Neuronal stem cell (in vitro differentiated cells): ENCODE data around the gene TOX2.

Experiments
- DNase-seq: peaks from one replicate; pipeline ENCODE4 v3.0.0-alpha.2; 2013; ENCODE audit warnings: low spot score
- H2AFZ ChIP-seq: one replicate; pipeline ENCODE4 v1.6.1; 2013; ENCODE audit warnings: mild to moderate bottlenecking, low read length, inconsistent platforms
- H2AK5ac ChIP-seq: 2 replicates; pipeline ENCODE4 v1.6.1; 2013; ENCODE audit warnings: low read depth, mild to moderate bottlenecking, inconsistent platforms, low read length, moderate library complexity, mixed read lengths
- H2BK120ac ChIP-seq: 2 replicates; pipeline ENCODE4 v1.6.1; 2013; ENCODE audit warnings: low read depth, mild to moderate bottlenecking, inconsistent platforms, low read length, moderate library complexity, mixed read lengths
- H2BK12ac ChIP-seq: one replicate; pipeline ENCODE4 v1.6.1; 2013; ENCODE audit warnings: low read length, inconsistent platforms
- H2BK15ac ChIP-seq: 2 replicates; pipeline ENCODE4 v1.6.1; 2013; ENCODE audit warnings: mild to moderate bottlenecking, low read length, inconsistent platforms, mixed read lengths
- H2BK5ac ChIP-seq: one replicate; pipeline ENCODE4 v1.6.1; 2013; ENCODE audit warnings: inconsistent platforms, mild to moderate bottlenecking, low read length, moderate library complexity
- H3K14ac ChIP-seq: one replicate; pipeline ENCODE4 v1.6.1; 2013; ENCODE audit warnings: low read length, inconsistent platforms
- H3K18ac ChIP-seq: 2 replicates; pipeline ENCODE4 v1.6.1; 2013; ENCODE audit warnings: low read length, inconsistent platforms
- H3K23ac ChIP-seq: 2 replicates; pipeline ENCODE4 v1.6.1; 2013; ENCODE audit warnings: low read depth, mild to moderate bottlenecking, mixed read lengths, low read length, inconsistent platforms; ENCODE audit not compliant: poor library complexity
- H3K27ac ChIP-seq: replicated peaks from 3 replicates; pipeline ENCODE4 v1.5.1; 2013; ENCODE audit warnings: low read length, inconsistent platforms
- H3K27me3 ChIP-seq, 3 experiments: 2 replicates each; pipeline ENCODE4 v1.6.1; 2013; ENCODE audit warnings: low read length in 3 of 3, mild to moderate bottlenecking in 2 of 3, inconsistent platforms in 1 of 3, low read depth in 1 of 3, mixed read lengths in 1 of 3, moderate library complexity in 1 of 3; ENCODE audit not compliant: control insufficient read depth in 3 of 3, insufficient read depth in 3 of 3
- H3K36me3 ChIP-seq, 2 donors: replicated peaks in 1 of 2; 2 replicates each; pipeline ENCODE4 v1.6.1; 2013; ENCODE audit warnings: low read length in 2 of 2; ENCODE audit not compliant: control insufficient read depth in 2 of 2, insufficient read depth in 2 of 2
- H3K4ac ChIP-seq: 2 replicates; pipeline ENCODE4 v1.6.1; 2013; ENCODE audit warnings: inconsistent platforms, mild to moderate bottlenecking, low read length, moderate library complexity
- H3K4me1 ChIP-seq, 2 donors: 1 replicate in 1 of 2; 2 replicates in 1 of 2; pipeline ENCODE4 v1.6.1; 2013; ENCODE audit warnings: low read length in 2 of 2, low read depth in 1 of 2; ENCODE audit not compliant: control insufficient read depth in 2 of 2, insufficient read depth in 1 of 2
- H3K4me2 ChIP-seq: one replicate; pipeline ENCODE4 v1.6.1; 2013; ENCODE audit warnings: mild to moderate bottlenecking, low read length, inconsistent platforms; ENCODE audit not compliant: insufficient read depth, poor library complexity, severe bottlenecking
- H3K4me3 ChIP-seq, 2 donors: 2 replicates each; pipeline ENCODE4 v1.5.1; 2013; ENCODE audit warnings: low read length in 2 of 2, mild to moderate bottlenecking in 2 of 2, inconsistent platforms in 1 of 2, moderate library complexity in 1 of 2
- H3K79me1 ChIP-seq: one replicate; pipeline ENCODE4 v1.6.1; 2013; ENCODE audit warnings: low read depth, mild to moderate bottlenecking, inconsistent platforms, low read length, moderate library complexity
- H3K9ac ChIP-seq: one replicate; pipeline ENCODE4 v1.6.1; 2013; ENCODE audit warnings: mild to moderate bottlenecking, low read depth, low read length, inconsistent platforms; ENCODE audit not compliant: poor library complexity
- H3K9me3 ChIP-seq, 2 donors: replicated peaks in 1 of 2; 2 replicates each; pipeline versions ENCODE3 to v1.6.1; 2013; ENCODE audit warnings: low read length in 2 of 2, mild to moderate bottlenecking in 2 of 2, inconsistent platforms in 1 of 2, low read depth in 1 of 2, mixed read lengths in 1 of 2, moderate library complexity in 1 of 2; ENCODE audit not compliant: control insufficient read depth in 2 of 2, insufficient read depth in 1 of 2
- H4K8ac ChIP-seq: one replicate; pipeline ENCODE4 v1.6.1; 2013; ENCODE audit warnings: low read depth, mild to moderate bottlenecking, inconsistent platforms, low read length, moderate library complexity
- H4K91ac ChIP-seq: one replicate; pipeline ENCODE4 v1.6.1; 2013; ENCODE audit warnings: low read length, low read depth, mild to moderate bottlenecking, inconsistent platforms; ENCODE audit not compliant: poor library complexity
- WGBS, 2 donors: extraction: QIAGEN DNeasy Blood & Tissue Kit; methylation state at CpG; one replicate each; pipeline ENCODE4 v1.1.7; 2013; ENCODE audit warnings: missing lambda C conversion rate in 2 of 2, mixed read lengths in 1 of 2; ENCODE audit not compliant: insufficient read length in 2 of 2, insufficient replicate concordance in 1 of 2; ENCODE audit errors: extremely low coverage in 2 of 2; 5-methylcytosine and 5-hydroxymethylcytosine counted together

The TOX2 gene

GRCh38 chr20:43923917-43924316 is 9.3 kb downstream of the TOX2 start:
- H2AFZ ChIP-seq, result no peak overlapping the region
- no peak overlapping the region for H3K23ac ChIP-seq
- H3K4me1 ChIP-seq, result peaks cover 0 to 2% of the 10 kb centered on the region in 2 donors
- no peaks in the 10 kb centered on the region for H3K9me3 ChIP-seq
- WGBS, 2 donors, result no CpG with 5 or more reads among the region's 4 CpGs
- H3K27ac ChIP-seq, result no peak overlapping the region
- no peak overlapping the region for H3K14ac ChIP-seq
- no peaks in the 10 kb centered on the region for H3K79me1 ChIP-seq
- DNase-seq, result no peak
- no peak overlapping the region for H4K8ac ChIP-seq
- H2BK15ac ChIP-seq, result no peak overlapping the region
- no peak overlapping the region for H4K91ac ChIP-seq
- H2BK120ac ChIP-seq, result no peak overlapping the region
- no peak overlapping the region for H2BK5ac ChIP-seq
- no peak overlapping the region for H3K9ac ChIP-seq
- H2BK12ac ChIP-seq, result no peak overlapping the region
- no peak overlapping the region for H3K4me2 ChIP-seq
- H3K4ac ChIP-seq, result no peak overlapping the region
- H3K4me3 ChIP-seq, result no peak overlapping the region
- H3K18ac ChIP-seq, result no peak overlapping the region
- H3K36me3 ChIP-seq, result no peaks in the 10 kb centered on the region
- no peak overlapping the region for H2AK5ac ChIP-seq
- H3K27me3 ChIP-seq, result peaks cover 0 to 41% (median 0%) of the 10 kb centered on the region in 3 experiments

DNA sequence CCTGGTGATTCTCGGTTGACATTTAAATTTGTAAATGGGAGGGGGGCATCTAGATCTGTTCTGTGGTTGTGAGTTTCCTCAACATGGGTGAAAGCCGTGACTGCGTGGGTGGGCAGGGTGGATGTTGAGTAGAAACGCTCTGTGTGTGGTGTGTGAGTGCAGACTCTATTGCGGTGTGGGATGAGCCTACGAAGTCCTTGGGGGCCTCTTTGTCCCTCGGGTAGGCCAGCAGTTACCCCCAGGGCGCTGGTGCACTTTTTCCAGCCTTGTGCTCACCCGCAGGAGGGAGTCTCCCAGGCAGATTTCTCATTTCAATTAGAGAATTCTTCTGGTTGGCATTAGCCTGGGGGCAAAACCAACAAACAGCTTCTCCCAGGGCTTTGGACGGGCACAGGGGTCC is 10.6 kb downstream of the TOX2 start:
- H3K27me3 ChIP-seq, result peaks cover 0 to 42% (median 0%) of the 10 kb centered on the region in 3 experiments
- no peak overlapping the region for H2AFZ ChIP-seq
- H3K27ac ChIP-seq, result no peak overlapping the region
- H3K9me3 ChIP-seq, result no peaks in the 10 kb centered on the region
- no peak overlapping the region for H4K8ac ChIP-seq
- H3K9ac ChIP-seq, result no peak overlapping the region
- H3K23ac ChIP-seq, result no peak overlapping the region
- H3K36me3 ChIP-seq, result no peaks in the 10 kb centered on the region
- H2BK5ac ChIP-seq, result no peak overlapping the region
- H3K4me3 ChIP-seq, result no peak overlapping the region
- no CpG with 5 or more reads among the region's 10 CpGs for WGBS, 2 donors
- H3K4me1 ChIP-seq, result peaks cover 0 to 2% of the 10 kb centered on the region in 2 donors
- H3K79me1 ChIP-seq, result no peaks in the 10 kb centered on the region
- H3K4ac ChIP-seq, result no peak overlapping the region
- no peak overlapping the region for H3K14ac ChIP-seq
- peak overlapping the region; percentile 42 for H3K18ac ChIP-seq
- no peak overlapping the region for H2BK15ac ChIP-seq
- H4K91ac ChIP-seq, result no peak overlapping the region
- no peak overlapping the region for H2BK120ac ChIP-seq
- H2BK12ac ChIP-seq, result no peak overlapping the region
- no peak overlapping the region for H3K4me2 ChIP-seq
- no peak overlapping the region for H2AK5ac ChIP-seq
- DNase-seq, result no peak

GRCh38 chr20:43925801-43926200 is 11.1 kb downstream of the TOX2 start:
- no peak overlapping the region for H2BK15ac ChIP-seq
- no peak overlapping the region for H3K4me3 ChIP-seq
- no peak overlapping the region for H3K23ac ChIP-seq
- peaks cover 0 to 2% of the 10 kb centered on the region in 2 donors for H3K4me1 ChIP-seq
- no peak overlapping the region for H3K4ac ChIP-seq
- H4K8ac ChIP-seq, result no peak overlapping the region
- no peak overlapping the region for H3K14ac ChIP-seq
- H2BK120ac ChIP-seq, result no peak overlapping the region
- no peak overlapping the region for H2AK5ac ChIP-seq
- no peaks in the 10 kb centered on the region for H3K36me3 ChIP-seq
- no peak overlapping the region for H3K27ac ChIP-seq
- peaks cover 0 to 40% (median 0%) of the 10 kb centered on the region in 3 experiments for H3K27me3 ChIP-seq
- H4K91ac ChIP-seq, result no peak overlapping the region
- no CpG with 5 or more reads among the region's 5 CpGs for WGBS, 2 donors
- no peaks in the 10 kb centered on the region for H3K9me3 ChIP-seq
- H2BK12ac ChIP-seq, result no peak overlapping the region
- H3K4me2 ChIP-seq, result no peak overlapping the region
- no peak overlapping the region for H3K9ac ChIP-seq
- no peak overlapping the region for H2AFZ ChIP-seq
- no peaks in the 10 kb centered on the region for H3K79me1 ChIP-seq
- H3K18ac ChIP-seq, result no peak overlapping the region
- no peak for DNase-seq
- no peak overlapping the region for H2BK5ac ChIP-seq

DNA sequence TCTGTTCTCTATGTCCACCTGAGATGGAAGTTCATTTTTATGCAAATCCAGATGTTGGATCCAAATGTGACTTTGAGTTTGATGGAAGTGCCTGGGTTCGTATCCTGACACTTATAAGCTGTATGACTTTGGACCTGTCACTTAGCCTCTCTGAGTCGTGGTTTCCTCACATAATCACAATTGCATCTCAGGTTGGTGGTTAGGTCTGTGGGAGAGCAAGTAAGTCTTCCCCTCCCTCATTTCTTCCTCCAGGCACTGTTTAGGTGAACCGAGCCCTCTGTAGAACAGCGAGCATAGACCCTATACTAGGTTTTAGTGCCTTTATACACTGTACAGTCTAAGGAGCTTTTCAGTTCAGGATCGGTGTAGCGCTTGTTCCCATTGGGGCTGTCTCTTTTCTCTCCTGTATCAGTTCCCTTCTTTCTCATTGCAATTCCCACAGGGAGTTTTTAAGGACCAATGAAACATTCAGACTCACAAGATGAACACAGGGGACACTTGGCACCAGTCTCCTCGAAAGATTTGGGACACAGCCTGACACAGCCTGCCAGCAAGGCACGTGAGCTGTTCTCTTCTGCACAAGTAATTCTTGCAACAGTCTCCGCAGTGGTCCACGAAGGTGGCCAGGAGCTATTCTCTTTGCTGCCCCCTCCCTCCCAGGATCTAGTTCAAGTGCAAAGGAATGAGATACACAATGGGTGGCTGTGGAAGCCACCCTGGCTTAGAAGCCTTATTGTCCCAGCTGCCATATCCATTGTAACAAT is 11.8 kb downstream of the TOX2 start:
- no peaks in the 10 kb centered on the region for H3K36me3 ChIP-seq
- H2BK5ac ChIP-seq, result no peak overlapping the region
- DNase-seq, result no peak
- no peak overlapping the region for H2BK120ac ChIP-seq
- no peaks in the 10 kb centered on the region for H3K9me3 ChIP-seq
- H3K23ac ChIP-seq, result no peak overlapping the region
- no peak overlapping the region for H2BK12ac ChIP-seq
- no peak overlapping the region for H4K8ac ChIP-seq
- no peak overlapping the region for H3K4me3 ChIP-seq
- H3K9ac ChIP-seq, result no peak overlapping the region
- H2AK5ac ChIP-seq, result no peak overlapping the region
- no peak overlapping the region for H3K4ac ChIP-seq
- H2BK15ac ChIP-seq, result no peak overlapping the region
- no peaks in the 10 kb centered on the region for H3K79me1 ChIP-seq
- no peak overlapping the region for H4K91ac ChIP-seq
- no peak overlapping the region for H3K27ac ChIP-seq
- no CpG with 5 or more reads among the region's 10 CpGs for WGBS, 2 donors
- H3K4me2 ChIP-seq, result no peak overlapping the region
- H2AFZ ChIP-seq, result no peak overlapping the region
- no peak overlapping the region for H3K14ac ChIP-seq
- peaks cover 0 to 2% of the 10 kb centered on the region in 2 donors for H3K4me1 ChIP-seq
- peaks cover 0 to 40% (median 0%) of the 10 kb centered on the region in 3 experiments for H3K27me3 ChIP-seq
- H3K18ac ChIP-seq, result no peak overlapping the region
